NCI-H187 treated with DMSO at 0.1 percent for 48 hours (cell line): ENCODE data around the gene SLC20A1.

ENCODE experiments used
- DNase-seq: peaks from one replicate; lab custom pipeline; 2025; lab: John Stamatoyannopoulos, UW

The SLC20A1 gene

GRCh38 chr2:112709703-112710102 lies 64.0 kb downstream of the SLC20A1 start:
- DNase-seq, result no peak

- no peak for DNase-seq
Measured at GRCh38 chr2:112710956-112711750, 65.4 kb downstream of the SLC20A1 start.

- DNase-seq, result no peak
Measured at GRCh38 chr2:112712465-112712864, 66.7 kb downstream of the SLC20A1 start.

- no peak for DNase-seq
Measured at GRCh38 chr2:112712903-112713584, 67.3 kb downstream of the SLC20A1 start.
